ENCODE data around the gene IMPDH1.

DNA sequence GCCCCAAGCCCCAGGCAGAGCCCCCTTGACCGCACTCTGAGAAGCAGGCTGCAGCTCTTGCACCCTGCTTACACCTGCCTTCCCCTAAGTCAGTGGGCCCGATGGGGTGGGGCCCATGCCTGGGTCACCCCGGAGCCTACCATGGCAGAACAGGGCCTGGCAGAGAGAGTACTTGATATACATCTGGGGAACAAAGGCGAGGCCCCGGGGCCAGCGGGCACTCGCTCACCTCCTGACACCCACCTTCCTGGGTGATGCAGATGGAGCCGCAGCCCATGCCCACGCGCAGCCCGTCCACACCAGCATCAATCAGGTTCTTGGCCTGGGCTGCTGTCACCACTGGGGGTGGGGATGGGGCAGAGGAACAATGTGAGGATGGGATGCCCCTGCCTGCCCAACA lies 13.4 kb downstream of the IMPDH1 start:
- TF ChIP-seq CTCF (conservative IDR thresholded peaks at IDR 0.05) (no peak), EZH2 (IDR thresholded peaks at IDR 0.05; ENCODE audit: low read depth) (no peak)

Data from PC-9 (cell line).